HepG2 (cell line): ENCODE data around the gene LYRM4. TPM values are rescaled to one million over a fixed set of nuclear protein-coding genes. Genes with fewer than 3 reads are reported as not detected.

Experiments
- BORCS8-MEF2B ChIP-seq: sonication (generic); formaldehyde crosslinking; IDR thresholded peaks from 2 replicates; pipeline ENCODE4 v1.8.0; 2022; ENCODE audit warnings: mild to moderate bottlenecking, missing genetic modification reagents
- CHD2 ChIP-seq: IDR thresholded peaks from 2 replicates; pipeline ENCODE4 v1.6.1; 2011; ENCODE audit warnings: low read depth, low read length, improper control_type of control experiment
- FOXJ3 ChIP-seq: sonication (generic); formaldehyde crosslinking; IDR thresholded peaks from 2 replicates; pipeline ENCODE4 v1.4.0; 2020; ENCODE audit warnings: missing genetic modification reagents, mild to moderate bottlenecking, borderline replicate concordance
- HES4 ChIP-seq: sonication (generic); formaldehyde crosslinking; IDR thresholded peaks from 2 replicates; pipeline ENCODE4 v1.9.0; 2021; ENCODE audit warnings: mild to moderate bottlenecking, missing genetic modification reagents, borderline replicate concordance
- KDM2A ChIP-seq: sonication (generic); formaldehyde crosslinking; IDR thresholded peaks from 2 replicates; pipeline ENCODE4 v1.4.0; 2020; ENCODE audit warnings: low read depth, missing genetic modification reagents, borderline replicate concordance
- KLF6 ChIP-seq: IDR thresholded peaks from 2 replicates; pipeline ENCODE4 v1.8.0; 2016; ENCODE audit warnings: missing biosample characterization, missing genetic modification reagents
- SAP130 ChIP-seq: IDR thresholded peaks from 2 replicates; pipeline ENCODE4 v1.6.1; 2016; ENCODE audit warnings: low read depth
- SNAI1 ChIP-seq: sonication (generic); formaldehyde crosslinking; IDR thresholded peaks from 2 replicates; pipeline ENCODE4 v1.5.0; 2020; ENCODE audit warnings: mild to moderate bottlenecking, missing genetic modification reagents, borderline replicate concordance
- SOX6 ChIP-seq, 2 experiments: fragments of 450-650 bp in 1 of 2; sonication (generic) in 1 of 2; formaldehyde crosslinking in 1 of 2; IDR thresholded peaks; 2 replicates each; pipeline versions ENCODE4 v1.4.0 to v1.6.1; 2017 to 2020; ENCODE audit warnings: antibody characterized with exemption in 1 of 2, mild to moderate bottlenecking in 1 of 2, missing genetic modification reagents in 1 of 2
- TGIF2 ChIP-seq: IDR thresholded peaks from 2 replicates; pipeline ENCODE4 v1.6.1; 2016; ENCODE audit warnings: control low read depth, missing compliant biosample characterization
- TRIM24 ChIP-seq: sonication (generic); formaldehyde crosslinking; IDR thresholded peaks from 2 replicates; pipeline ENCODE4 v1.8.0; 2022; ENCODE audit warnings: mild to moderate bottlenecking, missing genetic modification reagents
- ZFAT ChIP-seq: sonication (generic); formaldehyde crosslinking; conservative IDR thresholded peaks from 2 replicates; pipeline ENCODE4 v1.8.1; 2023; ENCODE audit warnings: missing genetic modification reagents, inconsistent platforms
- ZFYVE20 ChIP-seq: sonication (generic); formaldehyde crosslinking; IDR thresholded peaks from 2 replicates; pipeline ENCODE4 v1.8.0; 2023; ENCODE audit warnings: low read depth, mild to moderate bottlenecking, moderate library complexity, missing genetic modification reagents, borderline replicate concordance
- ZIK1 ChIP-seq: sonication (generic); formaldehyde crosslinking; IDR thresholded peaks from 2 replicates; pipeline ENCODE4 v1.5.0; 2020; ENCODE audit warnings: mild to moderate bottlenecking, low read depth, missing genetic modification reagents, borderline replicate concordance
- ZNF121 ChIP-seq: sonication (generic); formaldehyde crosslinking; IDR thresholded peaks from 2 replicates; pipeline ENCODE4 v1.5.0; 2020; ENCODE audit warnings: mild to moderate bottlenecking, missing genetic modification reagents
- ZNF672 ChIP-seq: sonication (generic); formaldehyde crosslinking; IDR thresholded peaks from 2 replicates; pipeline ENCODE4 v1.8.1; 2022; ENCODE audit warnings: missing genetic modification reagents
- ZNF788 ChIP-seq: sonication (generic); formaldehyde crosslinking; IDR thresholded peaks from 2 replicates; pipeline ENCODE4 v1.5.0; 2020; ENCODE audit warnings: mild to moderate bottlenecking, missing genetic modification reagents, borderline replicate concordance
- polyA plus RNA-seq, 8 experiments: library from polyadenylated mRNA; depleted of rRNA in 3 of 8; stranded (reverse) in 7 of 8; unstranded in 1 of 8; fragments of >200 nt; fragmentation: Illumina TruSeq in 4 of 8; extraction: Trizol in 4 of 8; gene quantifications; 2 replicates each; pipeline versions ENCODE4 v1.2.1 to v1.2.3, GENCODE V29; 2011 to 2016; ENCODE audit warnings: low read depth in 4 of 8, missing spikeins in 1 of 8, mixed read lengths in 1 of 8; ENCODE audit not compliant: insufficient read depth in 1 of 8
- total RNA-seq, 5 experiments: library from RNA; depleted of rRNA; stranded (reverse); fragments of >200 nt; fragmentation: Illumina TruSeq; extraction: Trizol; gene quantifications; 2 replicates each; pipeline ENCODE4 v1.2.3, GENCODE V29; 2016; ENCODE audit warnings: low read depth in 1 of 5
- TF ChIP-seq, protein P1 (sequence below): sonication (generic); formaldehyde crosslinking; IDR thresholded peaks from 2 replicates; pipeline ENCODE4 v1.5.1; 2020; ENCODE audit warnings: missing genetic modification reagents, mild to moderate bottlenecking, borderline replicate concordance
- TF ChIP-seq, protein P2 (sequence below): sonication (generic); formaldehyde crosslinking; IDR thresholded peaks from 2 replicates; pipeline ENCODE4 v1.8.0; 2022; ENCODE audit warnings: mild to moderate bottlenecking, missing genetic modification reagents, borderline replicate concordance
- TF ChIP-seq, protein P3 (sequence below): IDR thresholded peaks from 2 replicates; pipeline ENCODE4 v1.6.1; 2016; ENCODE audit warnings: mild to moderate bottlenecking, missing biosample characterization, missing genetic modification reagents
- TF ChIP-seq, protein P4 (sequence below): sonication (generic); formaldehyde crosslinking; IDR thresholded peaks from 2 replicates; pipeline ENCODE4 v1.5.0; 2020; ENCODE audit warnings: mild to moderate bottlenecking, missing genetic modification reagents
- TF ChIP-seq, protein P5 (sequence below): sonication (generic); formaldehyde crosslinking; IDR thresholded peaks from 2 replicates; pipeline ENCODE4 v1.5.0; 2020; ENCODE audit warnings: mild to moderate bottlenecking, missing genetic modification reagents

LYRM4 gene
- total and polyA plus RNA-seq, 2 of the 13 experiments (the other 11 are each of a cell fraction or from before 2014, with no cell fraction given), result 64.6 to 67.5 TPM

DNA sequence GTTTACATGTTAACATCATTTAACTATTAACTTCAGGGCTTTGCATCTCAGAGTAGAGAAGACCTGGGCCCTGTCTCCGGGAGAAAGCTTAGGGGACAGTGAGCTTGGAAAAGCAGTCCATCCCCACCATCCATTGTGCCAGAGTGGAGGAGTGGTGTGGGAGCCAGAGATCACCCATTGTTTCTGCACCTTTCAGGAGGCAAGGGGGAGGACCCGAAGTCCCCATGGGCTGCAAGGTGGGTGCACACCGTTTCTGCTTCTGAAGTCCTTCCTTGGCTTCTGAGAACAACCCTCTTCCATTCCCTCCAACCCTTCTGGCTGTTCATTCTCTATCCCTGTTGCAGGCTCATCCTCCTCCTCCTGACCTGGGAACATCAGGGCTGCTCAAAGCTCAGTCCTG lies 179.6 kb downstream of the LYRM4 start (continued):
- TF ChIP-seq ZNF788 (no peak), ZNF121 (no peak), SAP130 (CRISPR knock-in tag) (0 out of 2 replicates have a peak, but pooled peaks have one; percentile 10), ZFAT (CRISPR knock-in tag) (no peak), SNAI1 (no peak), CHD2 (no peak), KLF6 (CRISPR knock-in tag) (no peak), TGIF2 (CRISPR knock-in tag) (no peak), ZIK1 (CRISPR knock-in tag) (no peak), FOXJ3 (CRISPR knock-in tag) (no peak), HES4 (CRISPR knock-in tag) (no peak), ZNF672 (CRISPR knock-in tag) (no peak), TRIM24 (CRISPR knock-in tag) (no peak), KDM2A (CRISPR knock-in tag) (no peak), SOX6 (IDR thresholded peaks at IDR 0.05) (no peak), SOX6 (CRISPR knock-in tag; IDR thresholded peaks at IDR 0.05) (peak; percentile 5; the same call in 1 of the 2 replicates), BORCS8-MEF2B (CRISPR knock-in tag) (no peak), ZFYVE20 (CRISPR knock-in tag) (no peak)
- TF ChIP-seq, protein P1, sequence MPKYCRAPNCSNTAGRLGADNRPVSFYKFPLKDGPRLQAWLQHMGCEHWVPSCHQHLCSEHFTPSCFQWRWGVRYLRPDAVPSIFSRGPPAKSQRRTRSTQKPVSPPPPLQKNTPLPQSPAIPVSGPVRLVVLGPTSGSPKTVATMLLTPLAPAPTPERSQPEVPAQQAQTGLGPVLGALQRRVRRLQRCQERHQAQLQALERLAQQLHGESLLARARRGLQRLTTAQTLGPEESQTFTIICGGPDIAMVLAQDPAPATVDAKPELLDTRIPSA (CRISPR knock-in tag), result no peak
- TF ChIP-seq, protein P2, sequence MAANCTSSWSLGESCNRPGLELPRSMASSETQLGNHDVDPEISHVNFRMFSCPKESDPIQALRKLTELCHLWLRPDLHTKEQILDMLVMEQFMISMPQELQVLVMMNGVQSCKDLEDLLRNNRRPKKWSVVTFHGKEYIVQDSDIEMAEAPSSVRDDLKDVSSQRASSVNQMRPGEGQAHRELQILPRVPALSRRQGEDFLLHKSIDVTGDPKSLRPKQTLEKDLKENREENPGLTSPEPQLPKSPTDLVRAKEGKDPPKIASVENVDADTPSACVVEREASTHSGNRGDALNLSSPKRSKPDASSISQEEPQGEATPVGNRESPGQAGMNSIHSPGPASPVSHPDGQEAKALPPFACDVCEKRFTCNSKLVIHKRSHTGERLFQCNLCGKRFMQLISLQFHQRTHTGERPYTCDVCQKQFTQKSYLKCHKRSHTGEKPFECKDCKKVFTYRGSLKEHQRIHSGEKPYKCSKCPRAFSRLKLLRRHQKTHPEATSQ, result no peak
- TF ChIP-seq, protein P3, sequence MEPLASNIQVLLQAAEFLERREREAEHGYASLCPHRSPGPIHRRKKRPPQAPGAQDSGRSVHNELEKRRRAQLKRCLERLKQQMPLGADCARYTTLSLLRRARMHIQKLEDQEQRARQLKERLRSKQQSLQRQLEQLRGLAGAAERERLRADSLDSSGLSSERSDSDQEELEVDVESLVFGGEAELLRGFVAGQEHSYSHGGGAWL (CRISPR knock-in tag), result no peak
- TF ChIP-seq, protein P4, sequence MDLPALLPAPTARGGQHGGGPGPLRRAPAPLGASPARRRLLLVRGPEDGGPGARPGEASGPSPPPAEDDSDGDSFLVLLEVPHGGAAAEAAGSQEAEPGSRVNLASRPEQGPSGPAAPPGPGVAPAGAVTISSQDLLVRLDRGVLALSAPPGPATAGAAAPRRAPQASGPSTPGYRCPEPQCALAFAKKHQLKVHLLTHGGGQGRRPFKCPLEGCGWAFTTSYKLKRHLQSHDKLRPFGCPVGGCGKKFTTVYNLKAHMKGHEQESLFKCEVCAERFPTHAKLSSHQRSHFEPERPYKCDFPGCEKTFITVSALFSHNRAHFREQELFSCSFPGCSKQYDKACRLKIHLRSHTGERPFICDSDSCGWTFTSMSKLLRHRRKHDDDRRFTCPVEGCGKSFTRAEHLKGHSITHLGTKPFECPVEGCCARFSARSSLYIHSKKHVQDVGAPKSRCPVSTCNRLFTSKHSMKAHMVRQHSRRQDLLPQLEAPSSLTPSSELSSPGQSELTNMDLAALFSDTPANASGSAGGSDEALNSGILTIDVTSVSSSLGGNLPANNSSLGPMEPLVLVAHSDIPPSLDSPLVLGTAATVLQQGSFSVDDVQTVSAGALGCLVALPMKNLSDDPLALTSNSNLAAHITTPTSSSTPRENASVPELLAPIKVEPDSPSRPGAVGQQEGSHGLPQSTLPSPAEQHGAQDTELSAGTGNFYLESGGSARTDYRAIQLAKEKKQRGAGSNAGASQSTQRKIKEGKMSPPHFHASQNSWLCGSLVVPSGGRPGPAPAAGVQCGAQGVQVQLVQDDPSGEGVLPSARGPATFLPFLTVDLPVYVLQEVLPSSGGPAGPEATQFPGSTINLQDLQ (CRISPR knock-in tag), result no peak
- TF ChIP-seq, protein P5, sequence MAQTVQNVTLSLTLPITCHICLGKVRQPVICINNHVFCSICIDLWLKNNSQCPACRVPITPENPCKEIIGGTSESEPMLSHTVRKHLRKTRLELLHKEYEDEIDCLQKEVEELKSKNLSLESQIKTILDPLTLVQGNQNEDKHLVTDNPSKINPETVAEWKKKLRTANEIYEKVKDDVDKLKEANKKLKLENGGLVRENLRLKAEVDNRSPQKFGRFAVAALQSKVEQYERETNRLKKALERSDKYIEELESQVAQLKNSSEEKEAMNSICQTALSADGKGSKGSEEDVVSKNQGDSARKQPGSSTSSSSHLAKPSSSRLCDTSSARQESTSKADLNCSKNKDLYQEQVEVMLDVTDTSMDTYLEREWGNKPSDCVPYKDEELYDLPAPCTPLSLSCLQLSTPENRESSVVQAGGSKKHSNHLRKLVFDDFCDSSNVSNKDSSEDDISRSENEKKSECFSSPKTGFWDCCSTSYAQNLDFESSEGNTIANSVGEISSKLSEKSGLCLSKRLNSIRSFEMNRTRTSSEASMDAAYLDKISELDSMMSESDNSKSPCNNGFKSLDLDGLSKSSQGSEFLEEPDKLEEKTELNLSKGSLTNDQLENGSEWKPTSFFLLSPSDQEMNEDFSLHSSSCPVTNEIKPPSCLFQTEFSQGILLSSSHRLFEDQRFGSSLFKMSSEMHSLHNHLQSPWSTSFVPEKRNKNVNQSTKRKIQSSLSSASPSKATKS, result no peak
